Middle frontal gyrus (tissue), 1 donor: ENCODE data around the gene SLC6A5.

ENCODE experiments used
- DNase-seq: peaks from one replicate; pipeline ENCODE4 v3.0.0-alpha.2; 2015; ENCODE audit warnings: low spot score; ENCODE audit errors: extremely low spot score

The SLC6A5 gene

GRCh38 chr11:20668844-20669819 lies 69.7 kb downstream of the SLC6A5 start, which contains the start of gene NELL1:
Gene NELL1, plus strand, starts transcription at chr11:20669586.
- DNase-seq, result no peak

GRCh38 chr11:20669820-20670684 lies 70.6 kb downstream of the SLC6A5 start:
- no peak for DNase-seq

- DNase-seq, result no peak
Measured at GRCh38 chr11:20670932-20671403, 71.6 kb downstream of the SLC6A5 start.

GRCh38 chr11:20671856-20672546 lies 72.6 kb downstream of the SLC6A5 start:
- no peak for DNase-seq

- DNase-seq, result no peak
Measured at GRCh38 chr11:20672575-20672974, 73.2 kb downstream of the SLC6A5 start.

GRCh38 chr11:20676658-20677057 lies 77.2 kb downstream of the SLC6A5 start:
- no peak for DNase-seq

GRCh38 chr11:20688761-20689160 lies 89.4 kb downstream of the SLC6A5 start:
- DNase-seq, result no peak

GRCh38 chr11:20707876-20708275 lies 108.5 kb downstream of the SLC6A5 start:
- DNase-seq, result no peak
